ENCODE results near the gene HTR3C.
A peak's percentile ranks its signal among the peaks of the same experiment; 100 is the strongest.

The HTR3C gene

GRCh38 chr3:184052767-184053166 lies at the start of gene HTR3C:
Gene HTR3C (plus strand): TSS chr3:184053047. CDS start chr3:184053081, 34 bp downstream.
- no peak for ATAC-seq
- TF ChIP-seq PPARA (CRISPR knock-in tag; IDR thresholded peaks at IDR 0.05; ENCODE audit: borderline replicate concordance) (no peak), TCF4 (CRISPR knock-in tag; IDR thresholded peaks at IDR 0.05; ENCODE audit: borderline replicate concordance) (no peak), SNAI2 (CRISPR knock-in tag; IDR thresholded peaks at IDR 0.05) (no peak), GLIS3 (CRISPR knock-in tag; IDR thresholded peaks at IDR 0.05) (no peak), TOX (CRISPR knock-in tag; IDR thresholded peaks at IDR 0.05; ENCODE audit: borderline replicate concordance) (no peak), ZFP3 (CRISPR knock-in tag; IDR thresholded peaks at IDR 0.05) (no peak), ARNTL (CRISPR knock-in tag; IDR thresholded peaks at IDR 0.05; ENCODE audit: borderline replicate concordance, low read depth) (no peak), OSR1 (CRISPR knock-in tag; IDR thresholded peaks at IDR 0.05) (no peak)

- TF ChIP-seq ZFP30 (CRISPR knock-in tag; IDR thresholded peaks at IDR 0.05), result no peak
- no peak for TF ChIP-seq CSDC2 (CRISPR knock-in tag; IDR thresholded peaks at IDR 0.05)
- no peak for TF ChIP-seq PATZ1 (CRISPR knock-in tag; IDR thresholded peaks at IDR 0.05; ENCODE audit: borderline replicate concordance)
- TF ChIP-seq ESRRG (CRISPR knock-in tag; IDR thresholded peaks at IDR 0.05), result no peak
- TF ChIP-seq CREB5 (CRISPR knock-in tag; IDR thresholded peaks at IDR 0.05; ENCODE audit: low read depth), result no peak
- TF ChIP-seq TCF4 (CRISPR knock-in tag; IDR thresholded peaks at IDR 0.05; ENCODE audit: borderline replicate concordance), result no peak
- no peak for TF ChIP-seq ZC3H10 (CRISPR knock-in tag; IDR thresholded peaks at IDR 0.05)
- no peak for TF ChIP-seq ZFP3 (CRISPR knock-in tag; IDR thresholded peaks at IDR 0.05)
- no peak for TF ChIP-seq OSR1 (CRISPR knock-in tag; IDR thresholded peaks at IDR 0.05)
- TF ChIP-seq POU6F1 (CRISPR knock-in tag; IDR thresholded peaks at IDR 0.05; ENCODE audit: borderline replicate concordance, low read depth), result no peak
- TF ChIP-seq ZNF8 (CRISPR knock-in tag; IDR thresholded peaks at IDR 0.05), result no peak
- TF ChIP-seq RARB (CRISPR knock-in tag; IDR thresholded peaks at IDR 0.05), result no peak
- TF ChIP-seq ZNF70 (CRISPR knock-in tag; IDR thresholded peaks at IDR 0.05), result no peak
- TF ChIP-seq PPARA (CRISPR knock-in tag; IDR thresholded peaks at IDR 0.05; ENCODE audit: borderline replicate concordance), result no peak
- no peak for TF ChIP-seq CSRNP3 (CRISPR knock-in tag; IDR thresholded peaks at IDR 0.05)
- no peak for TF ChIP-seq ZNF565 (CRISPR knock-in tag; conservative IDR thresholded peaks at IDR 0.05; ENCODE audit: low read depth)
- no peak for TF ChIP-seq SNAI2 (CRISPR knock-in tag; IDR thresholded peaks at IDR 0.05)
- no peak for TF ChIP-seq TOX (CRISPR knock-in tag; IDR thresholded peaks at IDR 0.05; ENCODE audit: borderline replicate concordance)
- TF ChIP-seq TSHZ2 (CRISPR knock-in tag; IDR thresholded peaks at IDR 0.05), result no peak
- TF ChIP-seq GLIS3 (CRISPR knock-in tag; IDR thresholded peaks at IDR 0.05), result no peak
- peak; percentile 71 for ATAC-seq
Observed at GRCh38 chr3:184003187-184003967, 49.5 kb upstream of the HTR3C start.
